Keratinocyte (primary cell): ENCODE data around the gene PTPRD. TPM values are rescaled to one million over a fixed set of nuclear protein-coding genes. Genes with fewer than 3 reads are reported as not detected.

Source experiments
- DNase-seq: peaks from one replicate; pipeline ENCODE4 v3.0.0-alpha.2; 2011; ENCODE audit warnings: low read depth, missing footprints, low spot score
- FAIRE-seq: peaks from 2 replicates; lab custom pipeline; 2011; peaks lifted over from hg19 to GRCh38; lab: Jason Lieb, UNC
- H2AFZ ChIP-seq: 2 replicates; pipeline ENCODE4 v1.6.0; 2012; ENCODE audit warnings: low read length, control low read depth, inconsistent platforms; ENCODE audit not compliant: control insufficient read depth
- H3K27ac ChIP-seq: 2 replicates; pipeline ENCODE4 v1.5.1; 2011; ENCODE audit warnings: low read length; ENCODE audit not compliant: control insufficient read depth, insufficient read depth
- H3K27me3 ChIP-seq: 3 replicates; pipeline ENCODE4 v1.6.0; 2011; ENCODE audit warnings: low read length; ENCODE audit not compliant: control insufficient read depth, insufficient read depth; ENCODE audit errors: extremely low read depth
- H3K36me3 ChIP-seq, 2 experiments: 2 replicates in 1 of 2; 3 replicates in 1 of 2; pipeline ENCODE4 v1.5.1; 2011; ENCODE audit warnings: low read length in 2 of 2, mild to moderate bottlenecking in 1 of 2; ENCODE audit not compliant: control insufficient read depth in 2 of 2, insufficient read depth in 2 of 2; ENCODE audit errors: extremely low read depth in 1 of 2
- H3K4me1 ChIP-seq: 3 replicates; pipeline ENCODE4 v1.5.1; 2011; ENCODE audit warnings: low read length; ENCODE audit not compliant: control insufficient read depth, insufficient read depth; ENCODE audit errors: extremely low read depth
- H3K4me2 ChIP-seq: 3 replicates; pipeline ENCODE4 v1.6.0; 2011; ENCODE audit warnings: low read depth, low read length; ENCODE audit not compliant: control insufficient read depth, insufficient read depth; ENCODE audit errors: extremely low read depth
- H3K4me3 ChIP-seq, 3 experiments: fragments of 200-600 bp in 1 of 3; sonication (generic) in 1 of 3; 2 replicates in 2 of 3; 3 replicates in 1 of 3; pipeline ENCODE4 v1.5.1; 2011 to 2016; ENCODE audit warnings: low read length in 3 of 3, mild to moderate bottlenecking in 3 of 3, control low read depth in 2 of 3, inconsistent platforms in 1 of 3, low read depth in 1 of 3, mixed read lengths in 1 of 3, mixed run types in 1 of 3, moderate library complexity in 1 of 3; ENCODE audit not compliant: control insufficient read depth in 2 of 3, insufficient read depth in 2 of 3; ENCODE audit errors: extremely low read depth in 1 of 3
- H3K79me2 ChIP-seq: 2 replicates; pipeline ENCODE4 v1.6.0; 2012; ENCODE audit warnings: low read length; ENCODE audit not compliant: control insufficient read depth, insufficient read depth
- H3K9ac ChIP-seq: 3 replicates; pipeline ENCODE4 v1.6.0; 2011; ENCODE audit warnings: low read length; ENCODE audit not compliant: control insufficient read depth, insufficient read depth; ENCODE audit errors: extremely low read depth
- H3K9me1 ChIP-seq: 3 replicates; pipeline ENCODE4 v1.6.0; 2011; ENCODE audit warnings: low read length; ENCODE audit not compliant: control insufficient read depth, insufficient read depth; ENCODE audit errors: extremely low read depth
- H3K9me3 ChIP-seq: 2 replicates; pipeline ENCODE4 v1.5.1; 2012; ENCODE audit warnings: low read depth, low read length; ENCODE audit not compliant: control insufficient read depth
- H4K20me1 ChIP-seq: 3 replicates; pipeline ENCODE4 v1.6.0; 2011; ENCODE audit warnings: low read length; ENCODE audit not compliant: control insufficient read depth, insufficient read depth; ENCODE audit errors: extremely low read depth
- EZH2 ChIP-seq: IDR thresholded peaks from one replicate; pipeline ENCODE4 v1.6.1; 2012; ENCODE audit warnings: inconsistent platforms, mild to moderate bottlenecking, low read length, moderate library complexity
- dilution Hi-C: fragments of 300-500 bp; cut with MboI; formaldehyde crosslinking; loops from one replicate; pipeline ENCODE4 v1.7.0; 2020; ENCODE audit warnings: low sequenced_read_pairs; ENCODE audit not compliant: extremely low pct_ligation_motif_present
- polyA plus RNA-seq, 5 experiments: library from polyadenylated mRNA; depleted of rRNA in 3 of 5; stranded (reverse) in 3 of 5; stranded (forward) in 1 of 5; unstranded in 1 of 5; fragments of >200 nt; gene quantifications; 1 replicate in 1 of 5; 2 replicates in 3 of 5; 3 replicates in 1 of 5; pipeline versions ENCODE4 v1.2.1 to v1.2.3, GENCODE V29; 2011 to 2012; ENCODE audit warnings: missing spikeins in 2 of 5, low read depth in 1 of 5, low replicate concordance in 1 of 5
- TF ChIP-seq, protein P1 (sequence below), 3 experiments: IDR thresholded peaks in 1 of 3; conservative IDR thresholded peaks in 1 of 3; optimal IDR thresholded peaks in 1 of 3; 2 replicates in 2 of 3; 3 replicates in 1 of 3; pipeline versions ENCODE3 to v1.5.1; 2011; ENCODE audit warnings: low read length in 3 of 3, mild to moderate bottlenecking in 3 of 3, moderate library complexity in 2 of 3, control low read depth in 1 of 3, inconsistent platforms in 1 of 3; ENCODE audit not compliant: insufficient read depth in 2 of 3; ENCODE audit errors: extremely low read depth in 1 of 3

Gene PTPRD
- polyA plus RNA-seq, 1 donor (not counting 4 experiments of a cell fraction or from before 2014, with no cell fraction given), result 0.10 TPM

DNA sequence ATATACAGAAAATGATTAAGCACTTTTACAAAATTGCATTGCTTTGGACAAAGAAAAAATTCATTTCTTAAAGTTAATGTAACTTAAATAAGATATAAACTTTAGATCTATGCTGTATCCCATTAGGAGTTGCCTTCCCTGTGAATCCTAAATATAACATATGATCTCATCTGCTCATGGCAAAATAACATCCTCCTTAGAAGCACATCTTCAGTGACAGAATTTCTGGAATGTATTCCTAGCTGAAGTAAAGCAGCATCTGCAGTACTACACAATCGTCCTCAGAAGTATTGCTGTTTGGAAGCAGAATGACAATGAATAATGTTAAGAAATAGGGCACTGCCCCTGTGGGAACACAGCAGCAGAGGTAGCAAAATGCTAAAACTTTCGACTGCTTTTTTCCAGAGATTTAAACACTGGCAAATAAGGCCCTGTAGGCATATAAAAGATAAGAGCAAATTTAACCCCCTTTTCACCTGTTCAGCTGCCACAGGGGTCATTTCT is 571.0 kb downstream of the PTPRD start:
- no peak for DNase-seq
- TF ChIP-seq, protein P1, sequence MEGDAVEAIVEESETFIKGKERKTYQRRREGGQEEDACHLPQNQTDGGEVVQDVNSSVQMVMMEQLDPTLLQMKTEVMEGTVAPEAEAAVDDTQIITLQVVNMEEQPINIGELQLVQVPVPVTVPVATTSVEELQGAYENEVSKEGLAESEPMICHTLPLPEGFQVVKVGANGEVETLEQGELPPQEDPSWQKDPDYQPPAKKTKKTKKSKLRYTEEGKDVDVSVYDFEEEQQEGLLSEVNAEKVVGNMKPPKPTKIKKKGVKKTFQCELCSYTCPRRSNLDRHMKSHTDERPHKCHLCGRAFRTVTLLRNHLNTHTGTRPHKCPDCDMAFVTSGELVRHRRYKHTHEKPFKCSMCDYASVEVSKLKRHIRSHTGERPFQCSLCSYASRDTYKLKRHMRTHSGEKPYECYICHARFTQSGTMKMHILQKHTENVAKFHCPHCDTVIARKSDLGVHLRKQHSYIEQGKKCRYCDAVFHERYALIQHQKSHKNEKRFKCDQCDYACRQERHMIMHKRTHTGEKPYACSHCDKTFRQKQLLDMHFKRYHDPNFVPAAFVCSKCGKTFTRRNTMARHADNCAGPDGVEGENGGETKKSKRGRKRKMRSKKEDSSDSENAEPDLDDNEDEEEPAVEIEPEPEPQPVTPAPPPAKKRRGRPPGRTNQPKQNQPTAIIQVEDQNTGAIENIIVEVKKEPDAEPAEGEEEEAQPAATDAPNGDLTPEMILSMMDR (optimal IDR thresholded peaks at IDR 0.05 in 1 of 3, IDR thresholded peaks at IDR 0.05 in 1 of 3, conservative IDR thresholded peaks at IDR 0.05 in 1 of 3; ENCODE audit: extremely low read depth in 1 of 3, insufficient read depth in 2 of 3, low read length in 3 of 3), result no peak
- no peak for TF ChIP-seq EZH2
- Histone ChIP-seq H3K27me3 (no peaks in the 10 kb centered on the region), H3K9me3 (no peaks in the 10 kb centered on the region), H3K9ac (no peak overlapping the region), H3K4me2 (no peak overlapping the region), H4K20me1 (no peaks in the 10 kb centered on the region), H2AFZ (no peak overlapping the region), H3K9me1 (no peaks in the 10 kb centered on the region), H3K4me3 (no peak overlapping the region), H3K79me2 (no peaks in the 10 kb centered on the region), H3K4me1 (no peaks in the 10 kb centered on the region), H3K27ac (no peak overlapping the region), H3K36me3 (no peaks in the 10 kb centered on the region)
- dilution Hi-C loops, result no loop called here
- no peak for FAIRE-seq

DNA sequence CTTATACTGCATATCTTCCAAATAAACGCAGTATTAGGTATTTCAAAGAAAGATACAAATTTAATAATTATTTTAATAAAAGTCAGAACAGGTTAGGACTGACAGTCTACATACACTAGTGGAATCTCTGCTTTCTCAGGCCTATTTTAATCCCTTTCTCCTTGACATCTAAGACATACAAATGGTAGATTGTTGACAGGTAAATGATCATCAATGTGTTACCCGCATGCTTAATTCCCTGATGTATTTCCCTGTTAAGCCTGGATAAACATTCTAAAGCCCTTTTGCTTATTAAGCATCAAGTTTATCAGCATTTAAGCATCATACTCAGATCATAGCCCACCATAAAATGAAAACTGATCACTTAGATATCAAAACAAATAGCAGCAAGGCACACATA is 576.7 kb downstream of the PTPRD start:
- no peak for DNase-seq
- TF ChIP-seq, protein P1 (optimal IDR thresholded peaks at IDR 0.05 in 1 of 3, IDR thresholded peaks at IDR 0.05 in 1 of 3, conservative IDR thresholded peaks at IDR 0.05 in 1 of 3; ENCODE audit: extremely low read depth in 1 of 3, insufficient read depth in 2 of 3, low read length in 3 of 3), result no peak
- TF ChIP-seq EZH2, result no peak
- H3K4me3 ChIP-seq, result no peak overlapping the region
- H3K27ac ChIP-seq, result no peak overlapping the region
- no peaks in the 10 kb centered on the region for H4K20me1 ChIP-seq
- H3K9ac ChIP-seq, result no peak overlapping the region
- no peaks in the 10 kb centered on the region for H3K79me2 ChIP-seq
- no peak overlapping the region for H3K4me2 ChIP-seq
- dilution Hi-C loops, result no loop called here
- no peak overlapping the region for H2AFZ ChIP-seq
- FAIRE-seq, result no peak
- no peaks in the 10 kb centered on the region for H3K27me3 ChIP-seq
- no peaks in the 10 kb centered on the region for H3K4me1 ChIP-seq
- no peaks in the 10 kb centered on the region for H3K9me1 ChIP-seq
- H3K9me3 ChIP-seq, result no peaks in the 10 kb centered on the region
- no peaks in the 10 kb centered on the region for H3K36me3 ChIP-seq
